NCI-H2081 (cell line): ENCODE results near the gene GMDS.

ENCODE experiments used
- DNase-seq, 2 experiments: peaks; one replicate each; lab custom pipeline; 2025; lab: John Stamatoyannopoulos, UW

Gene GMDS

GRCh38 chr6:1800845-1801244 lies 444.6 kb downstream of the GMDS start:
- DNase-seq = no peak

- DNase-seq = no peak
Measured at GRCh38 chr6:1798965-1799325, 446.5 kb downstream of the GMDS start.

GRCh38 chr6:1798303-1798964 lies 447.0 kb downstream of the GMDS start:
- no peak for DNase-seq

DNA sequence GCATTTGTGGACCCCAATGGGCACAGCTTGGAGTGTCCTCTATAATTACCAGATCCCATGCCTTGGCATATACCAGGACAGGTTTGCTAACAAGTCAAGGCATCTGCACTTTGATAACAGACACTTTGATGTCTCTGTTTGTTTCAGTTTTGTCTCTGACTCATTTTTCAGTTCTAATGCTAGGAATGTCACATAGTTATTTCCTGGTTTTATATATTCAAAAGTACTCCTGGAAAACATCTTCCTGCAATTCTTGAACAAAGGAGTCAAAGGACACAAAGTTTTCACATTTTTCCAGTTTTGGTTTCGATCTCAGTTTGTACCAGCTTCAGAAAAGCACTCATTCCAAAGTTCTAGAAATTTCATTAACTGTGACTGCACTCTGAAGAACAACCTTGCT lies 447.6 kb downstream of the GMDS start:
- no peak for DNase-seq

GRCh38 chr6:1796706-1797529 lies 448.5 kb downstream of the GMDS start:
- DNase-seq = no peak

GRCh38 chr6:1795910-1796309 lies 449.5 kb downstream of the GMDS start:
- no peak for DNase-seq

- peak in 1 of 2 experiments; percentile 10 for DNase-seq
Measured at GRCh38 chr6:1792989-1793388, 452.4 kb downstream of the GMDS start.

DNA sequence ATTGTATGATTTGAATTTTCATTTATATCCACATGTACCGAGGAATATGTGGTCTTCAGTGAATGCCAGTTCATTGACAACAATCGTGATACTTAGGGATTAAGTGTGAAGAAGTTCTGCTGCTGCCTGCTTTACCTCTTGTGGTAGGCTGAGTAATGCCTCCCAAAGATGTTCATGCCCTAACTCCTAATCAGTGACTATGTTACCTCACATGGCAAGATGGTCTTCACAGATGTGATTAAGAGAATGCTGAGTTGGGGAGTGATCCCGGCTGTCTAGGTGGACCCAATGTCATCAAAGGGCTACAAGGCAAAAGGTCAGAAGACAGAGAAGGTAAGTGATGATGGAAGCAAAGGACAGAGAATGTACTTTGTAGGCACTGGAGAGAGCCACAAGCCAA lies 454.7 kb downstream of the GMDS start:
- DNase-seq = no peak

GRCh38 chr6:1789092-1789491 lies 456.3 kb downstream of the GMDS start:
- no peak for DNase-seq

DNA sequence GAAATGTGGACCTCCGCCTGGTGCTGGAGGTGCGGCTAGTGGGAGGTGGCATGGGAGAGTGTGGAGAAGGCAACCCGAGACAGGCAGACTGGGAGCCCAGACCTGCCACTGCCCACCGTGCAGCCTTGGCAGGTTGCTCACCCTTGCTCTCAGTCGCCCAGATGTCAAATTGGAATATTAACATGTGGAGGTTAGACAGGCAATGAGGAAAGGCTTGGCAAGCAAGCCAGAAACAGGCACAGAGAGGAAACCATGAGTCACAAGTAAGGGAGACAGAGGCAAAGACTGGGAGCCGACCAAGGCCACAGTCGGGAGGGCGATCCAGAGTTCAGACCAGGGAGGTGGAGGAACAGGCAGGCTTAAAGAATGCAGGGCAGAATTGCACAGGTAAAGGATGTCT lies 457.5 kb downstream of the GMDS start:
- no peak for DNase-seq

GRCh38 chr6:1786455-1787453 lies 458.7 kb downstream of the GMDS start:
- DNase-seq = peak in 1 of 2 experiments; percentile 22

GRCh38 chr6:1784422-1784884 lies 461.0 kb downstream of the GMDS start:
- DNase-seq = no peak

DNA sequence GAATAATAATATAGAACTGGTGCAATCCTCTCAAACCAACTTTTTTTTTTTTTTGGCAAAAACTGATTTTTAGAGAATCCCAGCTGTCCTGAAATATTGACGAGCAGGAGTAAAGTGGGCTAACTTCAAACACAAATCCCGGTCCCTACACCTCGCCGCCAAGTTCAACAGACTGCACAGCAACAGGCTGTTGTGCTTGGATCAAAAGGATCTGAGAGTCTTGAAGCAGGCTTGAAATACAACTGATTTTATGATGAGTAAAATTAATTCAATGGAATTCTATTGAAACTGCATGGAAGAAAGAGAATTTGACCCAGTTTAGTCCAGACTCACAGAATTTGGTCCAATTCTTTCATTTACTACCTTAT lies 463.6 kb downstream of the GMDS start:
- DNase-seq = no peak

GRCh38 chr6:1781152-1781816 lies 464.1 kb downstream of the GMDS start:
- DNase-seq = no peak

GRCh38 chr6:1780251-1780867 lies 465.0 kb downstream of the GMDS start:
- DNase-seq = no peak

- no peak for DNase-seq
Measured at GRCh38 chr6:1778686-1779235, 466.6 kb downstream of the GMDS start.

DNA sequence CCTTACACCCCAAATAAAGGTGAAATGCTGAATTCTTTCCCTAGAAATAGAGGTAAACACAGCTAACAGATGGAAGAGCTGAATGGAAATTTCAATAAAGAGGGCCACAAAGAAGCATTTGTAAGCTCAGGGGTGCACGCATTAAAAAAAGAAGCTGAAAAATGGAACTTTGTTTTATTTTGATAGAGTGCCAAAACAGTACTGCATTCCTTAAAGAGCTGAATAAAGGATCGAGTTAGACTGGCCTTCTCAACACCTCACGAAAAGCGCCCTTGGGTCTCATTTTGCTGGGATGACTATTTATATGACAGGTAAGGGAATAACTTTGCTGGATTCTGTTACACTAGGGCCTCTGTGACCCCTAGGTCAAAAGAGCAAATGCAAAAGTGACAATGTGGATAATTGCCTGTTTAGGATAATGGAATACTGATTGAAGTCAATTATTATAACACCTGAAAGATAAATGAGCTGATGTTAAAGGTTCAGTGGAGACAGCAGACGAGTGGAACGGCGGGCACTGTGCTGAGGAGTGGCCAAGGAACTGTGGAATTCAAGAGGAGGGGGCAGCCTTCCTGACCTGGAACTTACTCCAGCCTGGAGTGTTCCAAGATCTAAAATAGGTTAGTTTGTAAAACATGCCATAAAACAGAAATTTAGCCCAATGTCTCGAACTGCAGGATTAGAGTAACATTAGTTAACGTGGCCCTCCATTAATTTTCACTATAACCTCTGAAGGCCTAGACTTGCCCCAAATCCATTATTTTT lies 467.3 kb downstream of the GMDS start:
- DNase-seq = no peak

- no peak for DNase-seq
Measured at GRCh38 chr6:1775441-1775840, 470.0 kb downstream of the GMDS start.

DNA sequence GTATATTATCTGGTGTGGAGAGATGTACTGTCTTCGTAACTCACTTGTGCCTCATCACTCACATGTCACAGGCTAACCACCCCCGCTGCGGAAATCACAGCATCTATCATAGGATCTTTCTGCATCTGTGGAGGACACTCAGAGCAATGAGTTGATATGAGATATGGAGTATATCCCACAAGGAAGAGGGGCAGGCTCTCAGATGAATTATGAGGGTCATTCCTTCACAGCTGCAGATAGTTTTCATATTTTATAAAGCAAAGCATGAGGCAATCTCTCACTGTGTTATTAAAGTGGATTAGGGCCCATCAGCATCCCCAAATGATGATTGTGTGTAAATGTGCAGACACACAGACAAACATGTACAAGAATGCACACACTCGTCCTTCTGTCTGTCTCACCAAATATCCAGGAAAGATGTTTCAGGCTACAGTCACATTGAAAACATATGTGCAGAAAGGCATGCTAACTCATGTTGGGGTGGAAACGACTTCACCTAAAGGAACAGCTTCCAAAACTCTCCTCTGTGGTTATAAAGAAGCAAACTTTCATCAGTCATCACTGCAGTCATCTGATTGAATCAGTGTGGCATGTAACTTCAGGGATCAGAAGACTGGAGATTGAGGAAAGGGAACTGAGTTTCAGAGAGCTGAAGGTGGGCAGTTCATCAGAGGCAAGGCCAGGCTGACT lies 471.0 kb downstream of the GMDS start:
- no peak for DNase-seq

GRCh38 chr6:1773700-1774099 lies 471.7 kb downstream of the GMDS start:
- no peak for DNase-seq
